ENCODE measurements around the gene ZNHIT2.

DNA sequence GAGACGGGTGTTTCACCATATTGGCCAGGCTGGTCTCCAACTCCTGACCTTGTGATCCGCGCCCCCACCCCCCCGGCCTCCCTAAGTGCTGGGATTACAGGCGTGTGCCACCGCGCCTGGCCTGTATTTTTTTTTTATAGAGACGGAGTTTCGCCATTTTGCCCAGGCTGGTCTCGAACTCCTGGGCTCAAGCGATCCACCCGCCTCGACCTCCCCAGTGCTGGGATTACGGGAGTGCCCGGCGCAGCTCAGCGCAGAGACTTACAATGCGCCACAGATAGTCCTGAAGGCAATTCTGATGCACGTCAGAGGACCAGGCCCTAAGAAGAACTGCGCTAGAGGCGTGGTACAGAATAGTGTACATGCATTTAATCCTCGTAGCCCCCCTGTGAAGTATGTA is 22.1 kb downstream of the ZNHIT2 start:
- TF ChIP-seq EZH2 (IDR thresholded peaks at IDR 0.05; ENCODE audit: insufficient read depth, poor library complexity, severe bottlenecking) (no peak), EZH2phosphoT487 (IDR thresholded peaks at IDR 0.05; ENCODE audit: insufficient read depth, low read depth) (no peak)

Measured in GM23248 (cell line).